Lung (tissue), 12 donors: ENCODE measurements around the gene EEA1. TPM values are rescaled to one million over a fixed set of nuclear protein-coding genes. Genes with fewer than 3 reads are reported as not detected.

ENCODE experiments used
- ATAC-seq: fragments of 200-7000 bp; cut with Tn5 transposase; one replicate; pipeline ENCODE4 v1.9.1; 2020; ENCODE audit warnings: moderate number of reproducible peaks; ENCODE audit not compliant: insufficient read depth, low FRiP score
- DNase-seq, 3 donors: peaks; one replicate each; pipeline ENCODE4 v3.0.0-alpha.2; 2013 to 2017
- H3K27ac ChIP-seq, 2 donors: one replicate each; pipeline ENCODE4 v1.5.1; 2013; ENCODE audit warnings: mild to moderate bottlenecking in 2 of 2, moderate library complexity in 2 of 2, control low read depth in 1 of 2, inconsistent platforms in 1 of 2, low read depth in 1 of 2, low read length in 1 of 2
- H3K27me3 ChIP-seq, 3 donors: one replicate each; pipeline ENCODE4 v1.5.1; 2013; ENCODE audit warnings: low read length in 2 of 3; ENCODE audit not compliant: control insufficient read depth in 3 of 3, insufficient read depth in 3 of 3
- H3K36me3 ChIP-seq, 4 donors: one replicate each; pipeline ENCODE4 v1.5.1; 2013; ENCODE audit warnings: low read length in 4 of 4, mild to moderate bottlenecking in 1 of 4, moderate library complexity in 1 of 4; ENCODE audit not compliant: control insufficient read depth in 4 of 4, insufficient read depth in 4 of 4
- H3K4me1 ChIP-seq, 5 donors: one replicate each; pipeline ENCODE4 v1.5.1; 2013; ENCODE audit warnings: low read length in 5 of 5, mild to moderate bottlenecking in 2 of 5, moderate library complexity in 1 of 5; ENCODE audit not compliant: control insufficient read depth in 5 of 5, insufficient read depth in 5 of 5
- H3K4me3 ChIP-seq: one replicate; pipeline ENCODE4 v1.5.1; 2013; ENCODE audit warnings: mild to moderate bottlenecking, control low read depth, moderate library complexity
- H3K9ac ChIP-seq, 2 donors: one replicate each; pipeline ENCODE4 v1.5.1; 2013; ENCODE audit warnings: low read length in 2 of 2, control low read depth in 1 of 2; ENCODE audit not compliant: insufficient read depth in 1 of 2
- H3K9me3 ChIP-seq, 4 donors: one replicate each; pipeline ENCODE4 v1.5.1; 2013; ENCODE audit warnings: low read length in 3 of 4, mild to moderate bottlenecking in 1 of 4, moderate library complexity in 1 of 4; ENCODE audit not compliant: control insufficient read depth in 4 of 4, insufficient read depth in 3 of 4
- WGBS, 2 donors: extraction: QIAGEN DNeasy Blood & Tissue Kit; methylation state at CpG; one replicate each; pipeline ENCODE4 v1.1.7; 2013; 5-methylcytosine and 5-hydroxymethylcytosine counted together
- polyA plus RNA-seq, 2 donors: library from polyadenylated mRNA; stranded (reverse); fragments of 200-250 nt; gene quantifications; one replicate each; pipeline ENCODE4 v1.2.1, GENCODE V29; 2013
- total RNA-seq, 2 donors: library from RNA; depleted of rRNA in 1 of 2; stranded (reverse); fragments of >200 nt in 1 of 2; gene quantifications; one replicate each; pipeline ENCODE4 v1.2.1, GENCODE V29; 2014 to 2021
- TF ChIP-seq, protein P1 (sequence below): IDR thresholded peaks from 2 replicates; pipeline ENCODE4 v1.5.1; 2012; ENCODE audit warnings: mild to moderate bottlenecking; ENCODE audit errors: control extremely low read depth, extremely low read depth
- donor health status: control.
- donor health status: control.
- donor health status: Bipolar disorder and iron deficiency.
- donor health status: healthy.
- donor health status: DM: yes; HTN: yes; CAD: no.

Gene EEA1
- total and polyA plus RNA-seq, 4 donors, result 3.7 to 37.0 (median 15.8) TPM

DNA sequence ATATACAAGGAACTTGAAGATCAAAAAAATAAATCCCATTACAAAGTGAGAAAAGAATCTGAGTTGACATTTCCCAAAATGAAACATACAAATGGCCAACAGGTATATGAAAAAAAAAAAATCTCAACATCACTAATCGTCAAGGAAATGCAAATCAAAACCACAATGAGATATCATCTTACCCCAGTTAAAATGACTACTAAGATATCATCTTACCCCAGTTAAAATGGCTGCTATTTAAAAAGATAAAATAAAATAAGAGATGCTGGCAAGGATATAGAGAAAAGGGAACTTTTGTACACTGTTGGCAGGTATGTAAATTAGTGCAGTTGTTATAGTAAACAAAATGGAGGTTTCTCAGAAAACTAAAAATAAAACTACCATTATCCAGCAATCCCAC lies 181.9 kb downstream of the EEA1 start:
- Histone ChIP-seq H3K9me3 (peaks cover 0 to 2% (median 0%) of the 10 kb centered on the region in 4 donors), H3K36me3 (no peaks in the 10 kb centered on the region), H3K4me1 (no peaks in the 10 kb centered on the region), H3K27me3 (no peaks in the 10 kb centered on the region), H3K4me3 (no peak overlapping the region), H3K9ac (no peak overlapping the region), H3K27ac (no peak overlapping the region)
- TF ChIP-seq, protein P1, sequence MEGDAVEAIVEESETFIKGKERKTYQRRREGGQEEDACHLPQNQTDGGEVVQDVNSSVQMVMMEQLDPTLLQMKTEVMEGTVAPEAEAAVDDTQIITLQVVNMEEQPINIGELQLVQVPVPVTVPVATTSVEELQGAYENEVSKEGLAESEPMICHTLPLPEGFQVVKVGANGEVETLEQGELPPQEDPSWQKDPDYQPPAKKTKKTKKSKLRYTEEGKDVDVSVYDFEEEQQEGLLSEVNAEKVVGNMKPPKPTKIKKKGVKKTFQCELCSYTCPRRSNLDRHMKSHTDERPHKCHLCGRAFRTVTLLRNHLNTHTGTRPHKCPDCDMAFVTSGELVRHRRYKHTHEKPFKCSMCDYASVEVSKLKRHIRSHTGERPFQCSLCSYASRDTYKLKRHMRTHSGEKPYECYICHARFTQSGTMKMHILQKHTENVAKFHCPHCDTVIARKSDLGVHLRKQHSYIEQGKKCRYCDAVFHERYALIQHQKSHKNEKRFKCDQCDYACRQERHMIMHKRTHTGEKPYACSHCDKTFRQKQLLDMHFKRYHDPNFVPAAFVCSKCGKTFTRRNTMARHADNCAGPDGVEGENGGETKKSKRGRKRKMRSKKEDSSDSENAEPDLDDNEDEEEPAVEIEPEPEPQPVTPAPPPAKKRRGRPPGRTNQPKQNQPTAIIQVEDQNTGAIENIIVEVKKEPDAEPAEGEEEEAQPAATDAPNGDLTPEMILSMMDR, result no peak
- WGBS, 2 donors, result 53 to 73% methylated on average over 1 of the region's 1 CpG
- ATAC-seq, result no peak
- no peak for DNase-seq

DNA sequence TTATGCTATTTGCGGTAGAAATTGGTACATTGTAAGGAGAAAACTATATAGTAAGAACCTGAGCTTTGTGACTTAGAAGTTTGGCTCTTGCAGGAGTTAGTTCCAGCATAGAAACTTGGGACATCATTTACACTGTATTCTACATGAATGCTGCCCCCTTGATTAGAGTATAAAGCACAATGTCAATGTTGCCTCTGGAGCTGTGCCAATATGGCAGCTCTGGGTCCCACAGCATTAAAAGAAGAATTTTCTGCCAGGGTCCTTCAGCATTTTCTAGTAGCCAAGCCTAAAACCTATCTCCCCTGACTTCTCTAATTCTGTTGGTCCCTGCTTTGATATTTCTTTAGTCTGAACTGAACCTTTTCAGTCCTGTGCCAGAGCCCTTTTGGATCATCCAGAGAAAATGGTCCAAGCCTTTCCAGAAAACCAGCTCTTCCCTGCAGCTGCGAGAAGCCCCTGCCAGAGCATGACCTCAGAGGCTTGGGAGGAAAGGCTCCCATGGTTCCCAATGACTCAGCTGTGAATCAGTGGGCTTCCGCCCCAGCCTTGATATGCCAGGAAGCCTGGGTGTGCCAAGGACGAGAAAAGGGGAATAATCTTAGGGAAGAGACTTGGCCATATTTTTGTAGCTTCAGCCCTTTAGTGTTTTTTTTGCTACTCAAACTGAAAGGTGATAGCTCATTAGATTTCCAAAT lies 183.1 kb downstream of the EEA1 start:
- Histone ChIP-seq H3K9ac (no peak overlapping the region), H3K27me3 (no peaks in the 10 kb centered on the region), H3K4me3 (no peak overlapping the region), H3K4me1 (no peaks in the 10 kb centered on the region), H3K27ac (peak overlapping the region in 1 of 2 donors; percentile 60), H3K9me3 (no peaks in the 10 kb centered on the region), H3K36me3 (no peaks in the 10 kb centered on the region)
- ATAC-seq (peak; percentile 66), DNase-seq (peak in 1 of 3 donors; percentile 49)
- TF ChIP-seq, protein P1, result no peak
- 73 to 90% methylated on average over 4 of the region's 4 CpGs for WGBS, 2 donors

DNA sequence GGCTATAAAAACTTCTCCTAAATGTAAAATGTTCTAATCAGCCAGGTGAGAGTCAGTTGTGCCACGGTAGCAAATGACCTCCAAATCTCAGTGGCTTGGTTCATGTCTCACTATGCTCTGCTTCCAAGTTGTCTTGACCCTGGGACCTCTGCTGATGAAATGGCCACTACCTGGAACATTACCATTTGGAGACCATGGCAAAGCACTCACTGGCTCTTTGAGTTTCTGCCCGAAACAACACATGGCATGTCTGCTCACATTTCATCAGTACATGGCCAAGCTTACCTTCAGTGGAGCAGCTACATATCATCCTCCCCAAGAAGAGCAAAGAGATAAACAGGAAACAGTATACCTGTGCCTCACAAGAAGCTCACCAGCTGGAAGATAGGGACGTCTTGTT lies 186.1 kb downstream of the EEA1 start:
- WGBS, 2 donors, result 89 to 93% methylated on average over 3 of the region's 3 CpGs
- ATAC-seq, result no peak
- no peak for DNase-seq

More for the DNA sequence above, 186.1 kb downstream of the EEA1 start:
- Histone ChIP-seq H3K36me3 (no peaks in the 10 kb centered on the region), H3K4me1 (no peaks in the 10 kb centered on the region), H3K9ac (no peak overlapping the region), H3K9me3 (no peaks in the 10 kb centered on the region), H3K27me3 (no peaks in the 10 kb centered on the region), H3K4me3 (no peak overlapping the region), H3K27ac (no peak overlapping the region)
- TF ChIP-seq, protein P1, result no peak
